ENCODE data around the gene EBI3. TPM values are rescaled to one million over a fixed set of nuclear protein-coding genes. Genes with fewer than 3 reads are reported as not detected.

Gene EBI3
- total RNA-seq, 1 experiment from 2014 or later = 1.5 TPM

GRCh38 chr19:4199699-4200293, 29.5 kb upstream of the EBI3 start:
- peaks cover 6% of the 10 kb centered on the region for H3K27me3 ChIP-seq (replicated peaks; ENCODE audit: insufficient read depth, low read depth, low read length, poor library complexity)

GRCh38 chr19:4200940-4201542, 28.3 kb upstream of the EBI3 start:
- H3K4me1 ChIP-seq (ENCODE audit: insufficient read depth, low read length, poor library complexity, severe bottlenecking) = no peaks in the 10 kb centered on the region
- intact Hi-C loops (cut with micrococcal nuclease; ENCODE audit: unreplicated experiment) = loop anchor here (10.0 kb wide), 1 partner anchor 56 kb away; no protein-coding TSS in a partner anchor
- H3K9me3 ChIP-seq (ENCODE audit: low read depth, low read length, poor library complexity, severe bottlenecking) = no peaks in the 10 kb centered on the region
- no peak overlapping the region for H3K27ac ChIP-seq (ENCODE audit: low read depth, low read length, poor library complexity, severe bottlenecking)
- CTCF ChIA-PET = interaction anchor here (2.3 kb wide), 1 partner anchor 14 kb away, joined by 7 read pairs; no protein-coding TSS in a partner anchor
- TF ChIP-seq CTCF (conservative IDR thresholded peaks at IDR 0.05; ENCODE audit: low read depth, low read length) (no peak), EZH2 (IDR thresholded peaks at IDR 0.05; ENCODE audit: borderline replicate concordance, low read depth, low read length, poor library complexity, severe bottlenecking) (no peak)
- BruUV-seq (replicated peaks) = no TSS peak
- POLR2A ChIA-PET (ENCODE audit: low non-redundant PET) = no interaction called here
- H3K36me3 ChIP-seq (ENCODE audit: insufficient read depth, low read length, poor library complexity, severe bottlenecking) = no peaks in the 10 kb centered on the region
- peaks cover 6% of the 10 kb centered on the region for H3K27me3 ChIP-seq (replicated peaks; ENCODE audit: insufficient read depth, low read depth, low read length, poor library complexity)
- no peak overlapping the region for H3K4me3 ChIP-seq (ENCODE audit: low read depth, low read length, poor library complexity, severe bottlenecking)
- no peak for DNase-seq (ENCODE audit: low spot score)

More at GRCh38 chr19:4199699-4200293, 29.5 kb upstream of the EBI3 start:
- H3K4me3 ChIP-seq (ENCODE audit: low read depth, low read length, poor library complexity, severe bottlenecking) = no peak overlapping the region
- ChIA-PET CTCF (no interaction called here), POLR2A (ENCODE audit: low non-redundant PET) (no interaction called here)
- no peaks in the 10 kb centered on the region for H3K4me1 ChIP-seq (ENCODE audit: insufficient read depth, low read length, poor library complexity, severe bottlenecking)
- no peak for DNase-seq (ENCODE audit: low spot score)
- no TSS peak for BruUV-seq (replicated peaks)
- H3K27ac ChIP-seq (ENCODE audit: low read depth, low read length, poor library complexity, severe bottlenecking) = no peak overlapping the region
- H3K36me3 ChIP-seq (ENCODE audit: insufficient read depth, low read length, poor library complexity, severe bottlenecking) = no peaks in the 10 kb centered on the region
- TF ChIP-seq CTCF (conservative IDR thresholded peaks at IDR 0.05; ENCODE audit: low read depth, low read length) (no peak), EZH2 (IDR thresholded peaks at IDR 0.05; ENCODE audit: borderline replicate concordance, low read depth, low read length, poor library complexity, severe bottlenecking) (no peak)
- intact Hi-C loops (cut with micrococcal nuclease; ENCODE audit: unreplicated experiment) = loop anchor here (10.0 kb wide), 1 partner anchor 55 kb away; no protein-coding TSS in a partner anchor
- H3K9me3 ChIP-seq (ENCODE audit: low read depth, low read length, poor library complexity, severe bottlenecking) = no peaks in the 10 kb centered on the region

DNA sequence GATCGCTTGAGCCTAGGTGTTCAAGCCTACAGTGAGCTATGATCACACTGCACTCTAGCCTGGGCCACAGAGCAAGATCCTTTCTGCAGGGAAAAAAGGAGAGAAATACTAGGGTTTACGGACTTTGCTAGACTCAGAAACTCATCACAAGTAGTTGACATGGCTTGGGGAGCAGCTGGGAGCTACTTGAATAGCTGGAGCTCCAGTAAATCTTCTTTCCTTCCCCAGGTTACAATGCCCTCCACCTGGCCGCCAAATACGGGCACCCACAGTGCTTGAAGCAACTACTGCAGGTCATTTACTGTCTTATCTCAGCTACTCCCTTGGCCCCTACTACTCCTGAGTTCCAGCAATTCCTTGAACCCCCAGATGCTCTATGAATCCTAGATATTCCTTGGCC, 27.5 kb upstream of the EBI3 start:
- peaks cover 6% of the 10 kb centered on the region for H3K27me3 ChIP-seq (replicated peaks; ENCODE audit: insufficient read depth, low read depth, low read length, poor library complexity)

More for the DNA sequence above, 27.5 kb upstream of the EBI3 start:
- no peak for TF ChIP-seq EZH2 (IDR thresholded peaks at IDR 0.05; ENCODE audit: borderline replicate concordance, low read depth, low read length, poor library complexity, severe bottlenecking)
- TF ChIP-seq CTCF (conservative IDR thresholded peaks at IDR 0.05; ENCODE audit: low read depth, low read length) = no peak
- POLR2A ChIA-PET (ENCODE audit: low non-redundant PET) = no interaction called here
- no peak for DNase-seq (ENCODE audit: low spot score)
- CTCF ChIA-PET = interaction anchor here (2.3 kb wide), 1 partner anchor 15 kb away, joined by 7 read pairs; no protein-coding TSS in a partner anchor
- no TSS peak for BruUV-seq (replicated peaks)
- Histone ChIP-seq H3K9me3 (ENCODE audit: low read depth, low read length, poor library complexity, severe bottlenecking) (no peaks in the 10 kb centered on the region), H3K36me3 (ENCODE audit: insufficient read depth, low read length, poor library complexity, severe bottlenecking) (no peaks in the 10 kb centered on the region), H3K27ac (ENCODE audit: low read depth, low read length, poor library complexity, severe bottlenecking) (no peak overlapping the region), H3K4me3 (ENCODE audit: low read depth, low read length, poor library complexity, severe bottlenecking) (no peak overlapping the region), H3K4me1 (ENCODE audit: insufficient read depth, low read length, poor library complexity, severe bottlenecking) (no peaks in the 10 kb centered on the region)
- intact Hi-C loops (cut with micrococcal nuclease; ENCODE audit: unreplicated experiment) = loop anchor here (10.0 kb wide), 1 partner anchor 57 kb away; no protein-coding TSS in a partner anchor
